GM10847 (cell line): ENCODE measurements around the gene DONSON.

Experiments
- POLR2A ChIP-seq: IDR thresholded peaks from 2 replicates; pipeline ENCODE4 v1.6.1; 2011; ENCODE audit not compliant: insufficient read length; ENCODE audit errors: extremely low read depth

The DONSON gene

GRCh38 chr21:33566514-33566913, 22.0 kb downstream of the DONSON start:
- no peak for TF ChIP-seq POLR2A

- no peak for TF ChIP-seq POLR2A
Observed at GRCh38 chr21:33562389-33562788, 26.1 kb downstream of the DONSON start.

- TF ChIP-seq POLR2A = no peak
Observed at GRCh38 chr21:33561373-33561772, 27.1 kb downstream of the DONSON start.

GRCh38 chr21:33560965-33561364, 27.5 kb downstream of the DONSON start:
- no peak for TF ChIP-seq POLR2A

- no peak for TF ChIP-seq POLR2A
Observed at GRCh38 chr21:33559813-33560212, 28.7 kb downstream of the DONSON start.

GRCh38 chr21:33558777-33559421, 29.6 kb downstream of the DONSON start:
- TF ChIP-seq POLR2A = no peak

- no peak for TF ChIP-seq POLR2A
Observed at GRCh38 chr21:33557447-33557846, 31.0 kb downstream of the DONSON start.

- TF ChIP-seq POLR2A = no peak
Observed at GRCh38 chr21:33554982-33555344, 33.5 kb downstream of the DONSON start.

GRCh38 chr21:33554236-33554981, 34.1 kb downstream of the DONSON start:
- TF ChIP-seq POLR2A = no peak

- TF ChIP-seq POLR2A = no peak
Observed at GRCh38 chr21:33552999-33553598, 35.4 kb downstream of the DONSON start.

GRCh38 chr21:33552093-33552998, 36.1 kb downstream of the DONSON start:
- TF ChIP-seq POLR2A = no peak

- TF ChIP-seq POLR2A = no peak
Observed at GRCh38 chr21:33551664-33552063, 36.8 kb downstream of the DONSON start.

- TF ChIP-seq POLR2A = no peak
Observed at GRCh38 chr21:33550772-33551660, 37.5 kb downstream of the DONSON start.

- TF ChIP-seq POLR2A = no peak
Observed at GRCh38 chr21:33549848-33550771, 38.4 kb downstream of the DONSON start.

- no peak for TF ChIP-seq POLR2A
Observed at GRCh38 chr21:33546086-33546485, 42.4 kb downstream of the DONSON start.
